ENCODE measurements around the gene SYT2. TPM values are rescaled to one million over a fixed set of nuclear protein-coding genes. Genes with fewer than 3 reads are reported as not detected.

The SYT2 gene
- polyA plus RNA-seq, 1 of the 3 experiments (the other 2 are of a cell fraction), result 0.03 TPM

DNA sequence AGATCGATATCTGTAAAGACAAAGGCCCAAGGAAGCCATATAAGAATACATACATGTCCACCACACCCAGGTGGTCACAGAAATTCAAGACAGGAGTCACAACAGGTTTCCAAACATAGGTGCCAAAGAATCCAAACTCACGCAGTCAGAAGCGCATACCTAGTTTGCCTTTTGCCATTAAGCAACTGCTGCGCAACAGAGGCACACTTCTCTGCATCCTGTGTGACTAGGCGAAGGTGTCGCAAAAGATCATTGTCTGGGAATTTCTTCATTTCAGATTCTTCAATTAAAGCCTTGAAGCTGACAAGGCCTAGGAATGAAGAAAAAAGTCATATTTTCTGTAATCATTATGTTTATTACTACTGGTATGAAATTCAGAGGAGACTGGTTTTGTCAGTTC is 32.2 kb upstream of the SYT2 start (continued):
- TF ChIP-seq, protein P1, sequence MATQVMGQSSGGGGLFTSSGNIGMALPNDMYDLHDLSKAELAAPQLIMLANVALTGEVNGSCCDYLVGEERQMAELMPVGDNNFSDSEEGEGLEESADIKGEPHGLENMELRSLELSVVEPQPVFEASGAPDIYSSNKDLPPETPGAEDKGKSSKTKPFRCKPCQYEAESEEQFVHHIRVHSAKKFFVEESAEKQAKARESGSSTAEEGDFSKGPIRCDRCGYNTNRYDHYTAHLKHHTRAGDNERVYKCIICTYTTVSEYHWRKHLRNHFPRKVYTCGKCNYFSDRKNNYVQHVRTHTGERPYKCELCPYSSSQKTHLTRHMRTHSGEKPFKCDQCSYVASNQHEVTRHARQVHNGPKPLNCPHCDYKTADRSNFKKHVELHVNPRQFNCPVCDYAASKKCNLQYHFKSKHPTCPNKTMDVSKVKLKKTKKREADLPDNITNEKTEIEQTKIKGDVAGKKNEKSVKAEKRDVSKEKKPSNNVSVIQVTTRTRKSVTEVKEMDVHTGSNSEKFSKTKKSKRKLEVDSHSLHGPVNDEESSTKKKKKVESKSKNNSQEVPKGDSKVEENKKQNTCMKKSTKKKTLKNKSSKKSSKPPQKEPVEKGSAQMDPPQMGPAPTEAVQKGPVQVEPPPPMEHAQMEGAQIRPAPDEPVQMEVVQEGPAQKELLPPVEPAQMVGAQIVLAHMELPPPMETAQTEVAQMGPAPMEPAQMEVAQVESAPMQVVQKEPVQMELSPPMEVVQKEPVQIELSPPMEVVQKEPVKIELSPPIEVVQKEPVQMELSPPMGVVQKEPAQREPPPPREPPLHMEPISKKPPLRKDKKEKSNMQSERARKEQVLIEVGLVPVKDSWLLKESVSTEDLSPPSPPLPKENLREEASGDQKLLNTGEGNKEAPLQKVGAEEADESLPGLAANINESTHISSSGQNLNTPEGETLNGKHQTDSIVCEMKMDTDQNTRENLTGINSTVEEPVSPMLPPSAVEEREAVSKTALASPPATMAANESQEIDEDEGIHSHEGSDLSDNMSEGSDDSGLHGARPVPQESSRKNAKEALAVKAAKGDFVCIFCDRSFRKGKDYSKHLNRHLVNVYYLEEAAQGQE (IDR thresholded peaks at IDR 0.05; ENCODE audit: low read depth, low read length), result no peak
- no peak for TF ChIP-seq FOXM1 (IDR thresholded peaks at IDR 0.05; ENCODE audit: low read depth)
- no peak for TF ChIP-seq RXRA (IDR thresholded peaks at IDR 0.05; ENCODE audit: borderline replicate concordance, low read depth)

DNA sequence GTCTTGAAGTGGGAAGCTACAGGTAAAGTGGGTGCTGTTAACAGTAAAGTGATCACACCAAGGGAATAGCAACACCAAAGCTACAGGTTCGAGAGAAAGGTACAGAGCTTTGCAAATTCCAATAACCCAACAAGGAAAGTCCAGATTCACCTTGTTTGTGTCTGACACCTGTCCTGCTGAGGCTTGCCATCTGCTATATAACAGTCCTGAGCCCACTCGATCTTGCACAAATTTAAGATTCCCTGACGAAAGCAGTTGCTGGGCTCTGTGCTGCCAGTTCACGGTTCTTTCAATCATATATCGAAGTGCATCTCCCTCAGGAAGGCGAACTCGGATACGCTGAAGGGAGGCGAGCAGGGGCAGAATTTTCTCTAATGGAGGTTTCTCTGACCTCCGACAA is 23.0 kb upstream of the SYT2 start:
- Histone ChIP-seq H3K27me3 (ENCODE audit: insufficient read depth) (no peaks in the 10 kb centered on the region), H3F3A (replicated peaks; ENCODE audit: insufficient read depth) (peaks cover 14% of the 10 kb centered on the region), H3K9ac (no peak overlapping the region), H3K36me3 (replicated peaks in 1 of 2; ENCODE audit: control insufficient read depth in 1 of 2, insufficient read depth in 2 of 2, low read length in 1 of 2) (peaks cover 88 to 98% of the 10 kb centered on the region in 2 experiments), H2AFZ (ENCODE audit: low read depth) (no peak overlapping the region), H3K9me3 (no peaks in the 10 kb centered on the region), H3K27ac (ENCODE audit: low read depth in 2 of 2, low read length in 1 of 2) (no peak overlapping the region), H3K4me2 (no peak overlapping the region), H3K4me1 (ENCODE audit: control insufficient read depth in 1 of 2, insufficient read depth in 2 of 2, low read depth in 1 of 2, low read length in 1 of 2) (no peaks in the 10 kb centered on the region), H3K4me3 (ENCODE audit: low read depth in 2 of 2, low read length in 1 of 2) (no peak overlapping the region), H3K9me2 (no peaks in the 10 kb centered on the region), H3K79me2 (ENCODE audit: insufficient read depth) (peaks cover 4% of the 10 kb centered on the region; the same call in 1 of the 2 replicates), H4K20me1 (ENCODE audit: insufficient read depth) (peaks cover 2% of the 10 kb centered on the region; the same call in 1 of the 2 replicates)
- ChIA-PET CTCF (interaction anchor here (1.0 to 9.2 kb wide), 2 partner anchors 14 to 20 kb away, joined by 3 to 51 read pairs; no protein-coding TSS in a partner anchor), POLR2A (no interaction called here)
- 93% methylated on average over 10 of the region's 10 CpGs for WGBS (ENCODE audit: low lambda C conversion rate)
- no peak for TF ChIP-seq FOXJ3 (CRISPR knock-in tag; IDR thresholded peaks at IDR 0.05)
- no peak for TF ChIP-seq RAD21 (IDR thresholded peaks at IDR 0.05; ENCODE audit: low read length)
- TF ChIP-seq SIN3A (IDR thresholded peaks at IDR 0.05; ENCODE audit: borderline replicate concordance, low read depth, low read length), result no peak
- no peak for TF ChIP-seq GABPA (IDR thresholded peaks at IDR 0.05; ENCODE audit: low read depth)
- TF ChIP-seq USF1 (IDR thresholded peaks at IDR 0.05; ENCODE audit: borderline replicate concordance, low read depth), result no peak
- no peak for TF ChIP-seq NFIC (IDR thresholded peaks at IDR 0.05; ENCODE audit: borderline replicate concordance)
- no peak for DNase-seq

GRCh38 chr1:202728951-202729350 is 18.7 kb upstream of the SYT2 start:
- H3K36me3 ChIP-seq (replicated peaks in 1 of 2; ENCODE audit: control insufficient read depth in 1 of 2, insufficient read depth in 2 of 2, low read length in 1 of 2), result peaks cover 79 to 92% of the 10 kb centered on the region in 2 experiments
- WGBS (ENCODE audit: low lambda C conversion rate), result 84% methylated on average over 4 of the region's 4 CpGs
- TF ChIP-seq EZH2phosphoT487 (IDR thresholded peaks at IDR 0.05; ENCODE audit: borderline replicate concordance, low read depth), result no peak
- no peak for TF ChIP-seq MAX (IDR thresholded peaks at IDR 0.05; ENCODE audit: low read depth)
- no peak for TF ChIP-seq GATA2 (CRISPR knock-in tag; IDR thresholded peaks at IDR 0.05)
- no peak for TF ChIP-seq FOXJ3 (CRISPR knock-in tag; IDR thresholded peaks at IDR 0.05)
- TF ChIP-seq TCF12 (IDR thresholded peaks at IDR 0.05), result no peak
- TF ChIP-seq FOXM1 (IDR thresholded peaks at IDR 0.05; ENCODE audit: low read depth), result no peak
- TF ChIP-seq, protein P1 (IDR thresholded peaks at IDR 0.05; ENCODE audit: low read depth, low read length), result no peak
- TF ChIP-seq FOSL2 (IDR thresholded peaks at IDR 0.05; ENCODE audit: borderline replicate concordance, low read depth), result no peak
- TF ChIP-seq, protein P2, sequence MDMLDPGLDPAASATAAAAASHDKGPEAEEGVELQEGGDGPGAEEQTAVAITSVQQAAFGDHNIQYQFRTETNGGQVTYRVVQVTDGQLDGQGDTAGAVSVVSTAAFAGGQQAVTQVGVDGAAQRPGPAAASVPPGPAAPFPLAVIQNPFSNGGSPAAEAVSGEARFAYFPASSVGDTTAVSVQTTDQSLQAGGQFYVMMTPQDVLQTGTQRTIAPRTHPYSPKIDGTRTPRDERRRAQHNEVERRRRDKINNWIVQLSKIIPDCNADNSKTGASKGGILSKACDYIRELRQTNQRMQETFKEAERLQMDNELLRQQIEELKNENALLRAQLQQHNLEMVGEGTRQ (IDR thresholded peaks at IDR 0.05; ENCODE audit: borderline replicate concordance, low read depth, low read length), result no peak
- no peak for TF ChIP-seq JUND (IDR thresholded peaks at IDR 0.05)
- no peak for TF ChIP-seq RAD21 (IDR thresholded peaks at IDR 0.05; ENCODE audit: low read length)

More at GRCh38 chr1:202728951-202729350, 18.7 kb upstream of the SYT2 start:
- ChIA-PET POLR2A (no interaction called here), CTCF (interaction anchor here (0.8 to 9.2 kb wide), 5 partner anchors 10 to 28 kb away, joined by 3 to 51 read pairs (median 4); no protein-coding TSS in a partner anchor)
- H3K9me2 ChIP-seq, result no peaks in the 10 kb centered on the region
- H4K20me1 ChIP-seq (ENCODE audit: insufficient read depth), result no peaks in the 10 kb centered on the region
- H3K27ac ChIP-seq (ENCODE audit: low read depth in 2 of 2, low read length in 1 of 2), result no peak overlapping the region; a peak in 1 of 4 replicates
- no peaks in the 10 kb centered on the region for H3K4me1 ChIP-seq (ENCODE audit: control insufficient read depth in 1 of 2, insufficient read depth in 2 of 2, low read depth in 1 of 2, low read length in 1 of 2)
- no peak overlapping the region for H3K4me2 ChIP-seq
- H3F3A ChIP-seq (replicated peaks; ENCODE audit: insufficient read depth), result peaks cover 32% of the 10 kb centered on the region
- H3K9me3 ChIP-seq, result no peaks in the 10 kb centered on the region
- no peaks in the 10 kb centered on the region for H3K27me3 ChIP-seq (ENCODE audit: insufficient read depth)
- H2AFZ ChIP-seq (ENCODE audit: low read depth), result no peak overlapping the region
- no peak overlapping the region for H3K4me3 ChIP-seq (ENCODE audit: low read depth in 2 of 2, low read length in 1 of 2)
- DNase-seq, result no peak
- H3K9ac ChIP-seq, result no peak overlapping the region
- H3K79me2 ChIP-seq (ENCODE audit: insufficient read depth), result no peaks in the 10 kb centered on the region

Data from SK-N-SH (cell line).